GM18868 (cell line): ENCODE data around the gene P3H2.

Experiments
- ATAC-seq: cut with Tn5 transposase; IDR thresholded peaks from one replicate; pipeline ENCODE4 v1.9.1; 2021; ENCODE audit warnings: mild to moderate bottlenecking, moderate library complexity; ENCODE audit not compliant: unreplicated experiment

P3H2 gene

GRCh38 chr3:190019006-190019405, 101.7 kb downstream of the P3H2 start:
- ATAC-seq, result no peak

- no peak for ATAC-seq
Measured at GRCh38 chr3:190018460-190018859, 102.2 kb downstream of the P3H2 start.

- ATAC-seq, result peak; percentile 39
Measured at GRCh38 chr3:190017521-190018288, 103.0 kb downstream of the P3H2 start.

GRCh38 chr3:190016966-190017365, 103.7 kb downstream of the P3H2 start:
- no peak for ATAC-seq

GRCh38 chr3:190014940-190015339, 105.8 kb downstream of the P3H2 start:
- peak; percentile 42 for ATAC-seq

GRCh38 chr3:190013943-190014924, 106.5 kb downstream of the P3H2 start:
- peak; percentile 52 for ATAC-seq

- ATAC-seq, result no peak
Measured at GRCh38 chr3:190012784-190013183, 107.9 kb downstream of the P3H2 start.

- no peak for ATAC-seq
Measured at GRCh38 chr3:190012314-190012782, 108.3 kb downstream of the P3H2 start.

GRCh38 chr3:190010486-190010885, 110.2 kb downstream of the P3H2 start:
- ATAC-seq, result no peak

GRCh38 chr3:190009614-190010013, 111.1 kb downstream of the P3H2 start:
- no peak for ATAC-seq

- ATAC-seq, result peak; percentile 41
Measured at GRCh38 chr3:190008432-190008831, 112.3 kb downstream of the P3H2 start.

- ATAC-seq, result no peak
Measured at GRCh38 chr3:190005343-190006113, 115.2 kb downstream of the P3H2 start.

GRCh38 chr3:190004656-190005055, 116.0 kb downstream of the P3H2 start:
- no peak for ATAC-seq

- ATAC-seq, result no peak
Measured at GRCh38 chr3:190003681-190004123, 117.0 kb downstream of the P3H2 start.

- no peak for ATAC-seq
Measured at GRCh38 chr3:190003068-190003467, 117.6 kb downstream of the P3H2 start.

- no peak for ATAC-seq
Measured at GRCh38 chr3:190001426-190001825, 119.3 kb downstream of the P3H2 start.

- ATAC-seq, result no peak
Measured at GRCh38 chr3:190000861-190001196, 119.9 kb downstream of the P3H2 start.

GRCh38 chr3:190000187-190000860, 120.4 kb downstream of the P3H2 start:
- ATAC-seq, result no peak

- no peak for ATAC-seq
Measured at GRCh38 chr3:189999718-190000117, 121.0 kb downstream of the P3H2 start.

GRCh38 chr3:189995129-189995528, 125.6 kb downstream of the P3H2 start:
- peak; percentile 61 for ATAC-seq
